Panc1 (cell line): Measurements from ENCODE around the gene ERBB3. TPM values are rescaled to one million over a fixed set of nuclear protein-coding genes. Genes with fewer than 3 reads are reported as not detected.

Experiments
- ATAC-seq: fragments of 200-7000 bp; cut with Tn5 transposase; 2 replicates; pipeline ENCODE4 v1.9.1; 2020; ENCODE audit warnings: mild to moderate bottlenecking, moderate library complexity
- BruUV-seq: library from RNA; stranded (reverse); fragments of 400-500 nt; replicated peaks from 2 replicates; lab custom pipeline; 2021; lab: Mats Ljungman, UMichigan
- CTCF ChIA-PET: fragments of 300-600 bp; sonication (Branson Sonifier 250); formaldehyde crosslinking; loops from one replicate; lab custom pipeline; 2022; ENCODE audit warnings: antibody characterized with exemption; lab: Charles Lee
- POLR2A ChIA-PET: fragments of 300-600 bp; sonication (Branson Sonifier 250); formaldehyde crosslinking; loops from one replicate; lab custom pipeline; 2022; ENCODE audit warnings: antibody characterized with exemption; lab: Charles Lee
- DNase-seq: peaks from one replicate; pipeline ENCODE4 v3.0.0-alpha.2; 2010; ENCODE audit warnings: low read depth, low spot score
- H3K27ac ChIP-seq: 2 replicates; pipeline ENCODE4 v1.5.1; 2011; ENCODE audit warnings: mild to moderate bottlenecking, low read length, inconsistent platforms
- H3K27me3 ChIP-seq: fragments of 200-500 bp; sonication (Bioruptor generic); 2 replicates; pipeline ENCODE4 v1.6.0; 2014; ENCODE audit warnings: low read length, inconsistent platforms; ENCODE audit not compliant: control insufficient read depth, insufficient read depth
- H3K36me3 ChIP-seq: fragments of 200-500 bp; sonication (Bioruptor generic); 2 replicates; pipeline ENCODE4 v1.5.1; 2014; ENCODE audit warnings: inconsistent platforms, mild to moderate bottlenecking, low read length, moderate library complexity; ENCODE audit not compliant: control insufficient read depth, insufficient read depth
- H3K4me1 ChIP-seq: 2 replicates; pipeline ENCODE4 v1.5.1; 2011; ENCODE audit warnings: inconsistent platforms, mild to moderate bottlenecking, low read length, moderate library complexity; ENCODE audit not compliant: control insufficient read depth, insufficient read depth
- H3K4me3 ChIP-seq, 2 experiments: 2 replicates each; pipeline ENCODE4 v1.5.1; 2011 to 2012; ENCODE audit warnings: low read depth in 2 of 2, low read length in 2 of 2, mild to moderate bottlenecking in 2 of 2, inconsistent platforms in 1 of 2, moderate library complexity in 1 of 2
- H3K9me3 ChIP-seq: fragments of 200-500 bp; sonication (Bioruptor generic); 2 replicates; pipeline ENCODE4 v1.5.1; 2014; ENCODE audit warnings: low read depth, mild to moderate bottlenecking, inconsistent platforms, low read length, moderate library complexity; ENCODE audit not compliant: control insufficient read depth, insufficient read depth
- POLR2AphosphoS5 ChIP-seq: IDR thresholded peaks from 2 replicates; pipeline ENCODE4 v1.6.1; 2012; ENCODE audit warnings: mild to moderate bottlenecking, low read depth, low read length, moderate library complexity
- SIN3A ChIP-seq: IDR thresholded peaks from 2 replicates; pipeline ENCODE4 v1.6.1; 2012; ENCODE audit warnings: low read depth, mild to moderate bottlenecking, low read length, moderate library complexity, borderline replicate concordance; ENCODE audit not compliant: insufficient read depth
- TCF7L2 ChIP-seq: IDR thresholded peaks from 2 replicates; pipeline ENCODE4 v1.6.1; 2011; ENCODE audit warnings: mild to moderate bottlenecking, low read depth, low read length, inconsistent platforms
- in situ Hi-C: cut with HindIII; loops from 2 replicates; pipeline ENCODE4 v1.10.0; 2016; ENCODE audit warnings: low sequenced_read_pairs, low pct_unique_long_range_greater_than_20kb
- intact Hi-C: fragments of 100-400 bp; cut with micrococcal nuclease; formaldehyde crosslinking; loops from one replicate; pipeline ENCODE4 v1.10.0; 2022; ENCODE audit not compliant: unreplicated experiment
- total RNA-seq: library from RNA; stranded (reverse); gene quantifications from one replicate; pipeline ENCODE4 v1.2.1, GENCODE V29; 2021; ENCODE audit not compliant: unreplicated experiment
- TF ChIP-seq, protein P1 (sequence below), 2 experiments: IDR thresholded peaks; 2 replicates each; pipeline ENCODE4 v1.6.1; 2011 to 2012; ENCODE audit warnings: low read depth in 2 of 2, control low read depth in 1 of 2, low read length in 1 of 2, mild to moderate bottlenecking in 1 of 2, moderate library complexity in 1 of 2; ENCODE audit not compliant: insufficient read depth in 1 of 2
- TF ChIP-seq, protein P2 (sequence below): fragments of 450-650 bp; IDR thresholded peaks from 2 replicates; pipeline ENCODE4 v1.5.1; 2017; ENCODE audit warnings: mild to moderate bottlenecking

Gene ERBB3
- total RNA-seq, 1 experiment from 2014 or later: 0.90 TPM

DNA sequence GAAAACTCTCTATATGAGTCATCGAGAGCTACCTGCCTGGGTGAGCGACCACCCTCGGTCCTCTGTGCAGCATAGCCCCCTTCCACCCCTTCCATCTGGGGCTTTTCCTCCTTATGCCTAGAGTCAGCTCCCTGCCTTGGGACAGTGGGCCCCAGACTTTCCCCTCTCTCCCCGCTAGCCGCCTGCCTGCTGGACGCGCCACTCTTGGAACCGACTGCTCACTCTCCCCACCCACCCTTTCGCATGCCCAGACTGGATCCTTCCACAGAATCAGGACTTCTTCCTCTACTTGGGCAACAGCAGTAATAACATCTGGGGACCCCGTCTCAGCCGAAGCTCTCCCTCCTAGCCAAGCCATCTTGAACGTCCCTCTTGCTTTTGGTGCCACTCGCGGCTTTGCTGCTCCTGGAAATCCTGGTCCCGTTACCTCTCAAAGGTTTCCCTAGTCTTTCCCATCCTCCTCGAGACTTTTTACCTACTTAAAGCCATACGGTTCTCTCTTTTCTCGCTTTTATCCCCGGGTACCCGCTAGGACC lies 48.8 kb downstream of the ERBB3 start:
- TF ChIP-seq TCF7L2: no peak
- TF ChIP-seq POLR2AphosphoS5: no peak
- TF ChIP-seq SIN3A: no peak
- TF ChIP-seq, protein P1, sequence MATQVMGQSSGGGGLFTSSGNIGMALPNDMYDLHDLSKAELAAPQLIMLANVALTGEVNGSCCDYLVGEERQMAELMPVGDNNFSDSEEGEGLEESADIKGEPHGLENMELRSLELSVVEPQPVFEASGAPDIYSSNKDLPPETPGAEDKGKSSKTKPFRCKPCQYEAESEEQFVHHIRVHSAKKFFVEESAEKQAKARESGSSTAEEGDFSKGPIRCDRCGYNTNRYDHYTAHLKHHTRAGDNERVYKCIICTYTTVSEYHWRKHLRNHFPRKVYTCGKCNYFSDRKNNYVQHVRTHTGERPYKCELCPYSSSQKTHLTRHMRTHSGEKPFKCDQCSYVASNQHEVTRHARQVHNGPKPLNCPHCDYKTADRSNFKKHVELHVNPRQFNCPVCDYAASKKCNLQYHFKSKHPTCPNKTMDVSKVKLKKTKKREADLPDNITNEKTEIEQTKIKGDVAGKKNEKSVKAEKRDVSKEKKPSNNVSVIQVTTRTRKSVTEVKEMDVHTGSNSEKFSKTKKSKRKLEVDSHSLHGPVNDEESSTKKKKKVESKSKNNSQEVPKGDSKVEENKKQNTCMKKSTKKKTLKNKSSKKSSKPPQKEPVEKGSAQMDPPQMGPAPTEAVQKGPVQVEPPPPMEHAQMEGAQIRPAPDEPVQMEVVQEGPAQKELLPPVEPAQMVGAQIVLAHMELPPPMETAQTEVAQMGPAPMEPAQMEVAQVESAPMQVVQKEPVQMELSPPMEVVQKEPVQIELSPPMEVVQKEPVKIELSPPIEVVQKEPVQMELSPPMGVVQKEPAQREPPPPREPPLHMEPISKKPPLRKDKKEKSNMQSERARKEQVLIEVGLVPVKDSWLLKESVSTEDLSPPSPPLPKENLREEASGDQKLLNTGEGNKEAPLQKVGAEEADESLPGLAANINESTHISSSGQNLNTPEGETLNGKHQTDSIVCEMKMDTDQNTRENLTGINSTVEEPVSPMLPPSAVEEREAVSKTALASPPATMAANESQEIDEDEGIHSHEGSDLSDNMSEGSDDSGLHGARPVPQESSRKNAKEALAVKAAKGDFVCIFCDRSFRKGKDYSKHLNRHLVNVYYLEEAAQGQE (IDR thresholded peaks at IDR 0.05; ENCODE audit: insufficient read depth in 1 of 2, low read depth in 2 of 2, low read length in 1 of 2): no peak
- TF ChIP-seq, protein P2, sequence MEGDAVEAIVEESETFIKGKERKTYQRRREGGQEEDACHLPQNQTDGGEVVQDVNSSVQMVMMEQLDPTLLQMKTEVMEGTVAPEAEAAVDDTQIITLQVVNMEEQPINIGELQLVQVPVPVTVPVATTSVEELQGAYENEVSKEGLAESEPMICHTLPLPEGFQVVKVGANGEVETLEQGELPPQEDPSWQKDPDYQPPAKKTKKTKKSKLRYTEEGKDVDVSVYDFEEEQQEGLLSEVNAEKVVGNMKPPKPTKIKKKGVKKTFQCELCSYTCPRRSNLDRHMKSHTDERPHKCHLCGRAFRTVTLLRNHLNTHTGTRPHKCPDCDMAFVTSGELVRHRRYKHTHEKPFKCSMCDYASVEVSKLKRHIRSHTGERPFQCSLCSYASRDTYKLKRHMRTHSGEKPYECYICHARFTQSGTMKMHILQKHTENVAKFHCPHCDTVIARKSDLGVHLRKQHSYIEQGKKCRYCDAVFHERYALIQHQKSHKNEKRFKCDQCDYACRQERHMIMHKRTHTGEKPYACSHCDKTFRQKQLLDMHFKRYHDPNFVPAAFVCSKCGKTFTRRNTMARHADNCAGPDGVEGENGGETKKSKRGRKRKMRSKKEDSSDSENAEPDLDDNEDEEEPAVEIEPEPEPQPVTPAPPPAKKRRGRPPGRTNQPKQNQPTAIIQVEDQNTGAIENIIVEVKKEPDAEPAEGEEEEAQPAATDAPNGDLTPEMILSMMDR: no peak
- in situ Hi-C loops (no loop called here), intact Hi-C loops (no loop called here)
- H3K4me3 ChIP-seq: peak overlapping the region; percentile 93 to 96
- peaks cover 29% of the 10 kb centered on the region for H3K4me1 ChIP-seq
- POLR2A ChIA-PET: interaction anchor here (0.6 to 1.3 kb wide), 3 partner anchors 10 to 93 kb away, joined by 3 to 5 read pairs (median 4); partner anchors contain the start of gene RNF41
- no TSS peak for BruUV-seq
- ATAC-seq: peak; percentile 18
- H3K27me3 ChIP-seq: no peaks in the 10 kb centered on the region
- no peaks in the 10 kb centered on the region for H3K9me3 ChIP-seq
- peak overlapping the region; percentile 75 for H3K27ac ChIP-seq
- CTCF ChIA-PET: interaction anchor here (0.6 to 1.8 kb wide), 2 partner anchors 11 to 78 kb away, joined by 6 to 14 read pairs; partner anchors contain the start of gene ZC3H10
- no peak for DNase-seq
- peaks cover 11% of the 10 kb centered on the region for H3K36me3 ChIP-seq

DNA sequence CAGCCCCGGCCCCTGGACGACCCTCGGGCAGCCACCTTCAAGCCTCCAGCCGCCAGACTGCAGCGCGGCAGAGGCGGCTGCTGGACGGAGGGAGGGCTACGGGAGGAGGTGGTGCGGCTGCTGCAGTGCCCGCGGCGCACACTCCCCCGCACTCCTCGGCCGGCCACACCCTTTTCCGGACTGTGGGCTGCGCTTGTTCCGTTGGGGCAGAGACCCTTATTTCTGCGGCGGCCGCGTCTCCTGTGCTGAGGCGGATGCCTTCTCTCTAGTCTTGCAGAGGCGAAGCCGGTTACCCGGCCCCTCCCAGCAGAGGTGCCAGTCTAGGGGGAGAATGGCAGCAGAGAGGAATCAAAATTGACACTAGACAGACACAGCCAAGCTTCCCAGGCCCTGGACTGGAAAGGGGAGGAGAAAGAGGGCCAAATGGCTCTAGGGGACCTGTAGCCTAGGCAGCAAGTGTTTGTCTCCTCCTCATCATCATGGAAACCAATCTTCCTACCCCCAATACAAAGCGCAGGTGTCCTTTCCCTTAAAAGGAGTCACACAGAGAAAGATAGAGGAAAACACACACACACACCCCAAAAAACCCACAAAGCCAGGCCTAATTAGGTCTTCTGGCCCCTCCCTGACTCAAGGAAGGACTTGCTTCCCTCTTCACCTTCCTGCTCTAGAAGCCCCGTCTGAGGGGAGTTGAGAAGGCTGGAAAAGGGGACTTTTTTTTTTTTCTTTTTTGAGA lies 49.4 kb downstream of the ERBB3 start:
- H3K4me1 ChIP-seq: peaks cover 29% of the 10 kb centered on the region
- peak overlapping the region; percentile 75 for H3K27ac ChIP-seq
- ChIA-PET POLR2A (interaction anchor here (0.6 kb wide), 1 partner anchor 10 kb away, joined by 5 read pairs; no protein-coding TSS in a partner anchor), CTCF (no interaction called here)
- intact Hi-C loops: no loop called here
- peak; percentile 47 for ATAC-seq
- in situ Hi-C loops: no loop called here
- H3K27me3 ChIP-seq: no peaks in the 10 kb centered on the region
- peak overlapping the region; percentile 93 to 96 for H3K4me3 ChIP-seq
- peaks cover 17% of the 10 kb centered on the region for H3K36me3 ChIP-seq
- TF ChIP-seq SIN3A (0 out of 2 replicates have a peak, but pooled peaks have one; percentile 31), POLR2AphosphoS5 (peak; percentile 27; the same call in 1 of the 2 replicates), TCF7L2 (no peak)
- TF ChIP-seq, protein P1 (IDR thresholded peaks at IDR 0.05; ENCODE audit: insufficient read depth in 1 of 2, low read depth in 2 of 2, low read length in 1 of 2): no peak
- TF ChIP-seq, protein P2: no peak
- BruUV-seq: TSS peak; percentile 43
- H3K9me3 ChIP-seq: no peaks in the 10 kb centered on the region
- no peak for DNase-seq
